Measurements from ENCODE around the gene MAB21L3. TPM values are rescaled to one million over a fixed set of nuclear protein-coding genes. Genes with fewer than 3 reads are reported as not detected.

Gene MAB21L3
- total RNA-seq, 1 donor from 2014 or later, result 0.52 TPM

- no peak for TF ChIP-seq CTCF (conservative IDR thresholded peaks at IDR 0.05; ENCODE audit: low read depth, low read length)
- no peak for DNase-seq (ENCODE audit: low read depth)
- H3K4me3 ChIP-seq (ENCODE audit: low read depth, low read length), result no peak overlapping the region
These were observed 16.1 kb downstream of the MAB21L3 start for GRCh38 chr1:116127123-116127847.

GRCh38 chr1:116127848-116128540 lies 16.8 kb downstream of the MAB21L3 start:
- no peak for DNase-seq (ENCODE audit: low read depth)
- TF ChIP-seq CTCF (conservative IDR thresholded peaks at IDR 0.05; ENCODE audit: low read depth, low read length), result no peak
- H3K4me3 ChIP-seq (ENCODE audit: low read depth, low read length), result no peak overlapping the region

GRCh38 chr1:116128664-116129063 lies 17.5 kb downstream of the MAB21L3 start:
- H3K4me3 ChIP-seq (ENCODE audit: low read depth, low read length), result no peak overlapping the region
- TF ChIP-seq CTCF (conservative IDR thresholded peaks at IDR 0.05; ENCODE audit: low read depth, low read length), result no peak
- no peak for DNase-seq (ENCODE audit: low read depth)

- no peak for DNase-seq (ENCODE audit: low read depth)
- TF ChIP-seq CTCF (conservative IDR thresholded peaks at IDR 0.05; ENCODE audit: low read depth, low read length), result no peak
- no peak overlapping the region for H3K4me3 ChIP-seq (ENCODE audit: low read depth, low read length)
These were observed 18.3 kb downstream of the MAB21L3 start for GRCh38 chr1:116129537-116129936.

- no peak for DNase-seq (ENCODE audit: low read depth)
- TF ChIP-seq CTCF (conservative IDR thresholded peaks at IDR 0.05; ENCODE audit: low read depth, low read length), result no peak
- H3K4me3 ChIP-seq (ENCODE audit: low read depth, low read length), result no peak overlapping the region
These were observed 19.2 kb downstream of the MAB21L3 start for GRCh38 chr1:116130356-116130755.

GRCh38 chr1:116131170-116131569 lies 20.0 kb downstream of the MAB21L3 start:
- no peak overlapping the region for H3K4me3 ChIP-seq (ENCODE audit: low read depth, low read length)
- DNase-seq (ENCODE audit: low read depth), result no peak
- TF ChIP-seq CTCF (conservative IDR thresholded peaks at IDR 0.05; ENCODE audit: low read depth, low read length), result no peak

All from epithelial cell of proximal tubule (primary cell).